Measurements from ENCODE around the gene ELAVL2.

Gene ELAVL2

GRCh38 chr9:23826120-23826629, at the start of gene ELAVL2:
ELAVL2 (minus strand) TSS chr9:23826240; CDS start chr9:23762234, 64,006 bp downstream.
- peak in 1 of 2 donors; percentile 30 for DNase-seq (ENCODE audit: low read depth in 1 of 2, low spot score in 1 of 2)

- DNase-seq (ENCODE audit: low read depth in 1 of 2, low spot score in 1 of 2): no peak
Observed at GRCh38 chr9:23858234-23858633, 32.2 kb upstream of the ELAVL2 start.

GRCh38 chr9:23855873-23856604, 30.0 kb upstream of the ELAVL2 start:
- DNase-seq (ENCODE audit: low read depth in 1 of 2, low spot score in 1 of 2): no peak

GRCh38 chr9:23850690-23851629, 24.9 kb upstream of the ELAVL2 start:
- no peak for DNase-seq (ENCODE audit: low read depth in 1 of 2, low spot score in 1 of 2)

- no peak for DNase-seq (ENCODE audit: low read depth in 1 of 2, low spot score in 1 of 2)
Observed at GRCh38 chr9:23850242-23850689, 24.2 kb upstream of the ELAVL2 start.

GRCh38 chr9:23849379-23850035, 23.5 kb upstream of the ELAVL2 start:
- DNase-seq (ENCODE audit: low read depth in 1 of 2, low spot score in 1 of 2): no peak

- DNase-seq (ENCODE audit: low read depth in 1 of 2, low spot score in 1 of 2): no peak
Observed at GRCh38 chr9:23842565-23843129, 16.6 kb upstream of the ELAVL2 start.

- DNase-seq (ENCODE audit: low read depth in 1 of 2, low spot score in 1 of 2): no peak
Observed at GRCh38 chr9:23841304-23841703, 15.3 kb upstream of the ELAVL2 start.

GRCh38 chr9:23837038-23837437, 11.0 kb upstream of the ELAVL2 start:
- no peak for DNase-seq (ENCODE audit: low read depth in 1 of 2, low spot score in 1 of 2)

- DNase-seq (ENCODE audit: low read depth in 1 of 2, low spot score in 1 of 2): no peak
Observed at GRCh38 chr9:23830929-23831730, 5.1 kb upstream of the ELAVL2 start.

GRCh38 chr9:23830476-23830805, 4.4 kb upstream of the ELAVL2 start:
- DNase-seq (ENCODE audit: low read depth in 1 of 2, low spot score in 1 of 2): no peak

- no peak for DNase-seq (ENCODE audit: low read depth in 1 of 2, low spot score in 1 of 2)
Observed at GRCh38 chr9:23829580-23830475, 3.8 kb upstream of the ELAVL2 start.

- no peak for DNase-seq (ENCODE audit: low read depth in 1 of 2, low spot score in 1 of 2)
Observed at GRCh38 chr9:23825700-23826099, 340 bp downstream of the ELAVL2 start.

GRCh38 chr9:23824830-23825591, 1.0 kb downstream of the ELAVL2 start:
- no peak for DNase-seq (ENCODE audit: low read depth in 1 of 2, low spot score in 1 of 2)

GRCh38 chr9:23823986-23824829, 1.8 kb downstream of the ELAVL2 start:
- DNase-seq (ENCODE audit: low read depth in 1 of 2, low spot score in 1 of 2): no peak

- DNase-seq (ENCODE audit: low read depth in 1 of 2, low spot score in 1 of 2): no peak
Observed at GRCh38 chr9:23823269-23823668, 2.8 kb downstream of the ELAVL2 start.

GRCh38 chr9:23822261-23823169, 3.5 kb downstream of the ELAVL2 start:
- no peak for DNase-seq (ENCODE audit: low read depth in 1 of 2, low spot score in 1 of 2)
